Measurements from ENCODE around the gene AFAP1. TPM values are rescaled to one million over a fixed set of nuclear protein-coding genes. Genes with fewer than 3 reads are reported as not detected.
A peak's percentile ranks its signal among the peaks of the same experiment; 100 is the strongest.
"Not testable (repeated sequence)": the region's sequence is repeated elsewhere in the genome, so short reads cannot be mapped to it uniquely, and the experiment has no call there.

AFAP1 gene
- total and polyA plus RNA-seq, 8 donors: 23.6 to 31.4 (median 27.4) TPM

DNA sequence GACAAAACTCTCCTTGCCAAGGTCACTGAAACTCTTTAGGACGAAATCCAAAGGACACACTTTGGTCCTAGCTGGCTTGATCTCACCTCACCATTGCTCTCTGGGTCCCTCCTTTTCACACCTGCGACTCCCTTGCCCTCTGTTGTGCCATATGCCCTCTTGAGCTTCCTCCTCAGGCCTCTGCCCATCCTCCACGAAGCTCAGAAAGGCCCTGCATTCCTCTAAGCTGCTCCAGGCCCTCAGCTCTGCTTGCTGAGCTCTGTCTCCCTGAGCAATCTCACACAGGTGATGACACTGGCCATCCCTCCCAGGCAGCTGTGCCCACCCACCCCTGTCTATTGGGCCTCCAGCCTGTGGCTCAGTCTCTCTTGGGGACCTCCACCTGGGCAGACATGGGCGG lies 10.1 kb upstream of the AFAP1 start:
- Histone ChIP-seq H3K27ac (no peak overlapping the region), H3K27me3 (no peaks in the 10 kb centered on the region), H3K4me1 (no peaks in the 10 kb centered on the region), H3K36me3 (no peaks in the 10 kb centered on the region), H3K9me3 (peaks cover 0 to 8% of the 10 kb centered on the region in 2 donors), H3K4me3 (no peak overlapping the region)
- ATAC-seq (no peak), DNase-seq (no peak)
- intact Hi-C loops (cut with DNase I): no loop called here
- TF ChIP-seq, protein P1, sequence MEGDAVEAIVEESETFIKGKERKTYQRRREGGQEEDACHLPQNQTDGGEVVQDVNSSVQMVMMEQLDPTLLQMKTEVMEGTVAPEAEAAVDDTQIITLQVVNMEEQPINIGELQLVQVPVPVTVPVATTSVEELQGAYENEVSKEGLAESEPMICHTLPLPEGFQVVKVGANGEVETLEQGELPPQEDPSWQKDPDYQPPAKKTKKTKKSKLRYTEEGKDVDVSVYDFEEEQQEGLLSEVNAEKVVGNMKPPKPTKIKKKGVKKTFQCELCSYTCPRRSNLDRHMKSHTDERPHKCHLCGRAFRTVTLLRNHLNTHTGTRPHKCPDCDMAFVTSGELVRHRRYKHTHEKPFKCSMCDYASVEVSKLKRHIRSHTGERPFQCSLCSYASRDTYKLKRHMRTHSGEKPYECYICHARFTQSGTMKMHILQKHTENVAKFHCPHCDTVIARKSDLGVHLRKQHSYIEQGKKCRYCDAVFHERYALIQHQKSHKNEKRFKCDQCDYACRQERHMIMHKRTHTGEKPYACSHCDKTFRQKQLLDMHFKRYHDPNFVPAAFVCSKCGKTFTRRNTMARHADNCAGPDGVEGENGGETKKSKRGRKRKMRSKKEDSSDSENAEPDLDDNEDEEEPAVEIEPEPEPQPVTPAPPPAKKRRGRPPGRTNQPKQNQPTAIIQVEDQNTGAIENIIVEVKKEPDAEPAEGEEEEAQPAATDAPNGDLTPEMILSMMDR (IDR thresholded peaks at IDR 0.05): no peak

DNA sequence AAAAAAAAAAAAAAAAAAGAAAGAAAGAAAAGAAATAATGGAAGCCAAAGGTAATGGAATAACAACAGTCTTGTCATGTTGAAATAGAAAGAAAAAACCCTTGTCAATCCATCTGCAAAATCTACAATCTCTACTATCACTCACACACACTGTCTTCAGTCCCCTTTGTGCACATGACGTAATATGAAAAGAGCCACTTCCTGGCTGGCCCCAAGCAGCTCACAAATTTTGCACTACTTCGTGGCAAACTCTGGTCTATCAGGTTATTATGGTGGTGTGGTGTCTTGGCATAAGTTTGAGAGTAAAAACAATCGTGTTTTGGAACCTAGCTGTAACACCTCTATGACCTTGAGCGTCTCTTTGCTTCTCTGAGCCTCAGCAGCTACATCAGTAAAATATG lies 8.3 kb upstream of the AFAP1 start:
- no peak for ATAC-seq
- Histone ChIP-seq H3K4me3 (no peak overlapping the region), H3K9me3 (peaks cover 0 to 3% of the 10 kb centered on the region in 2 donors), H3K4me1 (no peaks in the 10 kb centered on the region), H3K36me3 (no peaks in the 10 kb centered on the region), H3K27ac (no peak overlapping the region), H3K27me3 (no peaks in the 10 kb centered on the region)
- TF ChIP-seq, protein P1 (IDR thresholded peaks at IDR 0.05): no peak
- no peak for DNase-seq
- intact Hi-C loops (cut with DNase I): no loop called here

DNA sequence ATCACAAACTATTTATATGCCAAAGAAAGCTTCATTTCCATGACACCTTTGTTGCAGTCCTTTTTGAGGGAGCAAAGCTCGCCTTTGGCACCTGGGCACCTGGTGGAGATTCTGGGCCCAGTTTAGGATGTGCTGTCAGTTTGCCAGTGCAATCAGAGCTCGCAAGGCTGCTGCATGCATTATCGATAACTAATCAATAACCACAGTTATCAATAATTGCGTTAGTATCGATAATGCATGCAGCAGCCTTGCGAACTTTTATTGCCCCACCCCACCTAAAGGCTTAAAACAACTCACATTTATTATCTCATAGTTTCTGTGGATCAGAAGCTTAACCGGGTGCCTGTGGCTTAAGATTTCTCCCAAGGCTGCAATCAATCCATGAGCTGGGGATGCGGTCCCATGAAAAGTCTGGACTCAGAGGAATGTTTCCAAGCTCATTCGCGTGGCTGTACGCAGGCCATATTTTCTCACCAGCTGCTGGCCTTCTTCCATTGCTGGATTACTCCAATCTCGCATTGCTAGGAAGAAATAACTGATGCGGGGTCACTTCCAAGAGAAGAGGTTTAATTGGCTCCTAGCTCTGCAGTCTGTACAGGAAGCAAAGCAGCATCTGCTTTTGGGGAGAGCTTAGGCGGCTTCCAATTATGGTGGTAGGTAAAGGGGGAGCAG lies 6.2 kb upstream of the AFAP1 start:
- Histone ChIP-seq H3K4me1 (peaks cover 0 to 3% of the 10 kb centered on the region in 2 donors), H3K9me3 (no peaks in the 10 kb centered on the region), H3K27ac (no peak overlapping the region), H3K27me3 (no peaks in the 10 kb centered on the region), H3K4me3 (no peak overlapping the region), H3K36me3 (no peaks in the 10 kb centered on the region)
- ATAC-seq (no peak), DNase-seq (peak in 1 of 4 donors; percentile 74)
- intact Hi-C loops (cut with DNase I): no loop called here
- TF ChIP-seq, protein P1 (IDR thresholded peaks at IDR 0.05): no peak

DNA sequence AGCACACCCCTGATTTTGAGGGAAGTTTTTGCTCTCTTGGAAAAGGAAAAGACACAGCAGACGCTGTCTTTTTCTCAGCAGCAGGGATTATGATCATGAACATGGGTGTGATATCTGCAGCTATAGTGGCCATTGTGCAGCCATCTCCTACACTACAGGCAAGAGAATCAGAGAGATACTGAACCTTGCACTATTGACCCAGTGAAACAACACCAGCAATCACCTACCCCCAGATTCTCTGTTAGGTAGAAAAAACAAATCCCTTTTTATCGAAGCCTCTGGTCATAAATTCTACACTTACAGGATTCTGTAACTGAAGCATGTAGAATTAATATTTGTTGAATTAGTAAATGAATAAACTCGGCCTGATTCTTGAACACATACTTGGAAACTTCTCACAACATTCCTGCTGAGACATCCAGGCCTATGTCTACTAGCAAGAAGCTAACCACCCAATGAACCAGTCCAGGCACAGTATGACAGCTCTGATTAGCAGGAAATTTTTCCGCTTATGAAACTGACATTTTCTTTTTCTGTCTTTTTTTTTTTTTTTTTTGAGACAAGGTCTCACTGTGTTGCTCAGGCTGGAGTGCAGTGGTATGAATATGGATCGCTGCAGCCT lies 5.0 kb upstream of the AFAP1 start:
- Histone ChIP-seq H3K9me3 (no peaks in the 10 kb centered on the region), H3K27ac (no peak overlapping the region), H3K4me3 (no peak overlapping the region), H3K4me1 (peaks cover 0 to 7% of the 10 kb centered on the region in 2 donors), H3K27me3 (peaks cover 0 to 8% of the 10 kb centered on the region in 2 donors), H3K36me3 (no peaks in the 10 kb centered on the region)
- TF ChIP-seq, protein P1 (IDR thresholded peaks at IDR 0.05): no peak
- intact Hi-C loops (cut with DNase I): no loop called here
- ATAC-seq (no peak), DNase-seq (no peak)

DNA sequence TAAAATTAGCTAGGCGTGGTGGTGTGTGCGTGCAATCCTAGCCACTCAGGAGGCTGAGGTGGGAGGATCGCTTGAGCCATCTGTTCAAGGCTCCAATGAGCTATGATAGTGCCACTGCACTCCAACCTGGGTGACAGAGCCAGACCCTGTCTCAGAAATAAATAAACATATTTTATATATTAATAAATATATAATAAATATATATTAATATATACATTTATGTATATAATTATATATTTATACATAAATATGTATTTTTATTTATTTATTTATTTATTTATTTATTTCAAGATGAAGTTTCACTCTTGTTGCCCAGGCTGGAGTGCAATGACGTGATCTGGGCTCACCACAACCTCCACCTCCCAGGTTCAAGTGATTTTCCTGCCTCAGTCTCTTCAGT lies 4.0 kb upstream of the AFAP1 start:
- H3K36me3 ChIP-seq; intact Hi-C loops (cut with DNase I); DNase-seq; H3K27ac ChIP-seq; H3K9me3 ChIP-seq; ATAC-seq; H3K4me3 ChIP-seq: not testable (repeated sequence)
- Histone ChIP-seq H3K4me1 (peaks cover 0 to 11% of the 10 kb centered on the region in 2 donors), H3K27me3 (peaks cover 0 to 18% of the 10 kb centered on the region in 2 donors)

Data from left lung (tissue), 10 donors.